Stimulated activated effector memory CD8-positive, alpha-beta T cell treated with anti-CD3 and anti-CD28 coated beads, Interleukin-12 subunit alpha, Interleukin-12 subunit beta, amount 100 ng/mL, for 72 hours (primary cell): Measurements from ENCODE around the gene HSFY1.
"Not testable (repeated sequence)": the region's sequence is repeated elsewhere in the genome, so short reads cannot be mapped to it uniquely, and the experiment has no call there.

Experiments used
- ATAC-seq: fragments of 150-1000 bp; cut with Tn5 transposase; 2 replicates; pipeline ENCODE4 v1.10.0; 2021
- DNase-seq, 2 donors: peaks; one replicate each; pipeline ENCODE4 v3.0.0; 2021 to 2022; ENCODE audit warnings: low spot score in 2 of 2
- H3K27ac Mint-ChIP-seq: one replicate; pipeline ENCODE4 v1.8.0; 2022; ENCODE audit warnings: mild to moderate bottlenecking, mixed read lengths
- H3K36me3 Mint-ChIP-seq: one replicate; pipeline ENCODE4 v1.8.0; 2022; ENCODE audit warnings: mild to moderate bottlenecking, mixed read lengths
- H3K4me1 Mint-ChIP-seq: one replicate; pipeline ENCODE4 v1.8.0; 2022; ENCODE audit warnings: mixed read lengths
- H3K4me3 Mint-ChIP-seq: one replicate; pipeline ENCODE4 v1.8.0; 2022; ENCODE audit warnings: mild to moderate bottlenecking, mixed read lengths
- H3K9me3 Mint-ChIP-seq: one replicate; pipeline ENCODE4 v1.8.0; 2022; ENCODE audit warnings: mixed read lengths

HSFY1 gene, protein sequence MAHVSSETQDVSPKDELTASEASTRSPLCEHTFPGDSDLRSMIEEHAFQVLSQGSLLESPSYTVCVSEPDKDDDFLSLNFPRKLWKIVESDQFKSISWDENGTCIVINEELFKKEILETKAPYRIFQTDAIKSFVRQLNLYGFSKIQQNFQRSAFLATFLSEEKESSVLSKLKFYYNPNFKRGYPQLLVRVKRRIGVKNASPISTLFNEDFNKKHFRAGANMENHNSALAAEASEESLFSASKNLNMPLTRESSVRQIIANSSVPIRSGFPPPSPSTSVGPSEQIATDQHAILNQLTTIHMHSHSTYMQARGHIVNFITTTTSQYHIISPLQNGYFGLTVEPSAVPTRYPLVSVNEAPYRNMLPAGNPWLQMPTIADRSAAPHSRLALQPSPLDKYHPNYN

DNA sequence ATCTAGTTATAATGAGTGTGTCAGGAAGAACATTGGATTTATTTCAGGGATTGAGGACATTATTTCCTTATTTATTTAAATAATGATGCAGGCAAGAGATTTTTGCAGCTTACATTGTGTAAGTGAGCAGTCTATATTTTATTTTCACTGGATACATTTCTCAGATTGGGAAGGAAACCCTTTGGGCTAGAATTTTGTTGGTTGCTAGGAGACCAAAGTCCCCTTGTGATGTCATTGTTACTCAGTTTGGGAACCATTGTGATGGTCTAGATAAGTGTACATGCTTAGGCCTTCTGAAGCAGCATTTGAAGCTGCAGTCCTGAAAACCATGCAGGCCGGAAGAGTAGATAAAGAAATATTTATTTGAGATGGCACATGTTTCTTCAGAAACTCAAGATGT, at the start of gene HSFY1:
HSFY1 (plus strand) TSS at position 301 of the 400 bp plus-strand sequence; CDS start at position 369, 68 bp downstream.
- not testable (repeated sequence) for DNase-seq, H3K4me1 Mint-ChIP-seq, H3K9me3 Mint-ChIP-seq, H3K4me3 Mint-ChIP-seq, ATAC-seq, H3K27ac Mint-ChIP-seq, H3K36me3 Mint-ChIP-seq

- not testable (repeated sequence) for DNase-seq, H3K27ac Mint-ChIP-seq, H3K4me3 Mint-ChIP-seq, H3K4me1 Mint-ChIP-seq, ATAC-seq, H3K36me3 Mint-ChIP-seq, H3K9me3 Mint-ChIP-seq
Observed at GRCh38 chrY:18504266-18504665, 42.3 kb upstream of the HSFY1 start.

DNA sequence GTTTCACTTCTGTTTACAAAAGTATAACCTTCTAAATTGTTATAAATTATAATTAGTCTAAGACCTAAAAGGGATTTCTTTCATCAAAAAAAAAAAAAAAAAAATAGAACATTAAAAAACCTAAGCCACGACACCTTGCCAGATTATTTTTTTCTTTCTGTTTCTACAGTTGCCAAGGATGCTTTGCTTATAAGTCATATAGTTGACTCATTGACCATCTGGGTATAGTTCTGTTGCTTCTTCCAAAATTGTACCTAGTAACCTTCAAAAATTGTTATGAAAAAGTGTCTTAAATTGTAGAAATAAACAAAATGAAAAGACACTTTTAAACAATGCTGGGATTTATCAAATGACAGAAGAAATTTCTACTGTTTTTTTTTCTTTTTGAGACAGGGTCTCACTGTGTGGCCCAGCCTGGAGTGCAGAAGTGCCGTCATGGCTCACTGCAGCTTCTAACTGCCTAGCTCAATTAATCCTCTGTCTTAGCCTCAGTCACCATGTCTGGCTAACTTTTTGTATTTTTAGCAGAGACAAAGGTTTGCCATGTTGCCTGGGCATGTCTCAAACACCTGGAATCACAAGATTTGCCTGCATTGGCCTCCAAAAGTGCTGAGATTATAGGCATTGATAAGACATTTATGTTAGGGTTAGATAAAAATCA, 15.4 kb upstream of the HSFY1 start:
- not testable (repeated sequence) for H3K4me3 Mint-ChIP-seq, H3K9me3 Mint-ChIP-seq, H3K4me1 Mint-ChIP-seq, DNase-seq, H3K36me3 Mint-ChIP-seq, ATAC-seq, H3K27ac Mint-ChIP-seq

DNA sequence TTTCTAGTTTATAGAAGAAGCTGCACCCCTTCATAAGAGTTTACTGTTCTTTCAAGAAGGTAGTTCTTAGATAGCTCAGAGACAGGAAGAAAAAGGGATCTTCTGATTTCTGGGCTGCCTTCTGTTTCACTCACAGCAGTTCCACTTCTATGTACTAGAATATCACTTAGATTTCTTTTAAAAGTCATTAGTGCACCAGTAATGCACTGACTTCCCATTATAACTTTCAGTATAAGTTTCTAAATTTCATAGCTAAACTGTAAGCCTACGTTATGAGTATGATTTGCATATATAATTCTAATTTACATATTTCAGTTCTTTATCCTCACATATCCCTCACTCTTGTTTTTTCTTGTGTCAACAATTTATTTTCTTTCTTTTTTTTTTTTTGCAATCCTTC, 7.6 kb upstream of the HSFY1 start:
- H3K27ac Mint-ChIP-seq, DNase-seq, H3K4me3 Mint-ChIP-seq, H3K9me3 Mint-ChIP-seq, H3K4me1 Mint-ChIP-seq, H3K36me3 Mint-ChIP-seq, ATAC-seq: not testable (repeated sequence)

DNA sequence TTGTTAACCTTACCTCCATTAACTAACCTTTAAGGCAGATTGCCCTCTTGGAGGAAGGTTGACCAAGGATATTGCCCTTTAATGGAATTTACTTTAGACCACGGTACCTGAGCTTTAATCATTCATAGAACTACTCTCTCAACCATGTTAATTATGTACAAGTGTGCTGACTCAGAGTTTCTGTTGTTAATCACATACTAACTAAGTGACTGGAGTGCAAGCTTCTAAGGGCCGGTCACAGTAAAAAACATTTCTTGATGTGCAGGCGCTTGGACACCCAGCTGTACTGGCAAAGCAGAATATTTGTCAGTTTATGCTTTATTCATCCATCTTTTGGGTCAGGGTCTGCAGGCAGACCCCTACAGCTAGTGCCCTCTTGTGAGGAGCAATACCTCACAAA, 6.6 kb downstream of the HSFY1 start:
- not testable (repeated sequence) for DNase-seq, H3K4me3 Mint-ChIP-seq, H3K36me3 Mint-ChIP-seq, H3K4me1 Mint-ChIP-seq, H3K27ac Mint-ChIP-seq, H3K9me3 Mint-ChIP-seq, ATAC-seq

DNA sequence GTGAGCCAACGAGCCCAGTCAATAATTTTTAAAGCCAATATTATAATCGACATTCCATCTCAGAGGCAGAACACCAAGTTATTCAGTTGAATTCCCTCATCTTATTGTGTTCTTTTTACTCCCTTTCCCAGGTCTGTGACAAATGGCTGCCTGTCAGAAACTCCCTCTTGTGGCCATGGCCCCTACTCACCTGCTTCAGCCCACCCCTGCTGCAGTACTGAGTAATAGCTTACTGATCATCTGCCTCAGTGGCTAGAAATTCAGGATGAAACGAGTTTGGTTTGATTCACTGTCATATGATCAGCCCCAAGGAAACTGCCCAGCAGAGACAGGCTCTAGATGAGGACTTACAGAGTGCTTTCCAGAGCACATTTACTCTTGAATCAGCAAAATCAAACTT, 19.4 kb downstream of the HSFY1 start:
- H3K9me3 Mint-ChIP-seq, H3K4me1 Mint-ChIP-seq, DNase-seq, ATAC-seq, H3K4me3 Mint-ChIP-seq, H3K36me3 Mint-ChIP-seq, H3K27ac Mint-ChIP-seq: not testable (repeated sequence)
